Activated CD8-positive, alpha-beta memory T cell treated with anti-CD3 and anti-CD28 coated beads for 48 hours (primary cell): ENCODE results near the gene PSD.

ENCODE experiments used
- DNase-seq, 3 experiments: peaks; one replicate each; pipeline ENCODE4 v3.0.0-alpha.2; 2020; ENCODE audit warnings: low read depth in 2 of 3, low spot score in 2 of 3

The PSD gene

GRCh38 chr10:102393411-102394078 lies 25.0 kb downstream of the PSD start:
- DNase-seq: no peak

- DNase-seq: no peak
Measured at GRCh38 chr10:102392306-102392705, 26.3 kb downstream of the PSD start.

GRCh38 chr10:102389894-102390293 lies 28.7 kb downstream of the PSD start:
- DNase-seq: no peak

GRCh38 chr10:102384606-102385429 lies 33.8 kb downstream of the PSD start:
- DNase-seq: no peak

- DNase-seq: no peak
Measured at GRCh38 chr10:102384053-102384452, 34.5 kb downstream of the PSD start.

- no peak for DNase-seq
Measured at GRCh38 chr10:102382871-102383270, 35.7 kb downstream of the PSD start.

GRCh38 chr10:102381983-102382382 lies 36.6 kb downstream of the PSD start:
- no peak for DNase-seq

- DNase-seq: no peak
Measured at GRCh38 chr10:102379383-102379782, 39.2 kb downstream of the PSD start.

- no peak for DNase-seq
Measured at GRCh38 chr10:102376901-102377300, 41.7 kb downstream of the PSD start.

- DNase-seq: no peak
Measured at GRCh38 chr10:102375867-102376266, 42.7 kb downstream of the PSD start.

- no peak for DNase-seq
Measured at GRCh38 chr10:102375250-102375649, 43.3 kb downstream of the PSD start.

GRCh38 chr10:102371295-102371694 lies 47.3 kb downstream of the PSD start:
- no peak for DNase-seq

GRCh38 chr10:102368077-102368476 lies 50.5 kb downstream of the PSD start:
- DNase-seq: no peak

GRCh38 chr10:102367441-102367840 lies 51.1 kb downstream of the PSD start:
- no peak for DNase-seq

GRCh38 chr10:102358712-102359382 lies 59.7 kb downstream of the PSD start:
- DNase-seq: no peak

- DNase-seq: no peak
Measured at GRCh38 chr10:102354451-102354850, 64.1 kb downstream of the PSD start.
